IMR-90 (cell line): ENCODE measurements around the gene ZCCHC7. TPM values are rescaled to one million over a fixed set of nuclear protein-coding genes. Genes with fewer than 3 reads are reported as not detected.

Experiments
- ATAC-seq: fragments of 200-7000 bp; cut with Tn5 transposase; 2 replicates; pipeline ENCODE4 v1.9.1; 2020; ENCODE audit warnings: low read depth, mild to moderate bottlenecking, moderate library complexity
- BruUV-seq: library from RNA; stranded (reverse); fragments of 400-500 nt; replicated peaks from 2 replicates; lab custom pipeline; 2021; lab: Mats Ljungman, UMichigan
- CTCF ChIA-PET: fragments of 300-600 bp; formaldehyde crosslinking; extraction: SDS; loops from one replicate; lab custom pipeline; 2021; ENCODE audit warnings: antibody characterized with exemption; lab: Yijun Ruan, JAX
- POLR2A ChIA-PET: fragments of 300-600 bp; sonication (Branson Sonifier 250); formaldehyde crosslinking; loops from one replicate; lab custom pipeline; 2022; ENCODE audit warnings: antibody characterized with exemption; ENCODE audit not compliant: unreplicated experiment; lab: Charles Lee
- DNase-seq: peaks from one replicate; pipeline ENCODE4 v3.0.0; 2013
- H2AFZ ChIP-seq: replicated peaks from 2 replicates; pipeline ENCODE3; 2013; ENCODE audit warnings: low read length, mild to moderate bottlenecking; ENCODE audit not compliant: poor library complexity
- H2AK5ac ChIP-seq: 2 replicates; pipeline ENCODE4 v1.6.1; 2013; ENCODE audit warnings: low read depth, low read length, inconsistent platforms
- H2AK9ac ChIP-seq: replicated peaks from 2 replicates; pipeline ENCODE3; 2013; ENCODE audit warnings: mild to moderate bottlenecking, low read depth, low read length, moderate library complexity; ENCODE audit not compliant: poor library complexity
- H2BK120ac ChIP-seq: 2 replicates; pipeline ENCODE4 v1.6.1; 2013; ENCODE audit warnings: low read depth, low read length, inconsistent platforms
- H2BK15ac ChIP-seq: 3 replicates; pipeline ENCODE4 v1.6.1; 2013; ENCODE audit warnings: low read depth, low read length, inconsistent platforms
- H2BK20ac ChIP-seq: 2 replicates; pipeline ENCODE4 v1.6.1; 2013; ENCODE audit warnings: low read depth, mild to moderate bottlenecking, inconsistent platforms, low read length, moderate library complexity
- H2BK5ac ChIP-seq: 2 replicates; pipeline ENCODE4 v1.6.1; 2013; ENCODE audit warnings: mild to moderate bottlenecking, low read depth, low read length, inconsistent platforms; ENCODE audit not compliant: poor library complexity, severe bottlenecking
- H3K14ac ChIP-seq: replicated peaks from 2 replicates; pipeline ENCODE4 v1.6.1; 2013; ENCODE audit warnings: low read depth, low read length, inconsistent platforms
- H3K18ac ChIP-seq: 2 replicates; pipeline ENCODE4 v1.6.1; 2013; ENCODE audit warnings: low read depth, low read length, control low read depth
- H3K23ac ChIP-seq: 2 replicates; pipeline ENCODE4 v1.6.1; 2013; ENCODE audit warnings: low read depth, low read length, inconsistent platforms
- H3K27ac ChIP-seq: 2 replicates; pipeline ENCODE4 v1.5.1; 2013; ENCODE audit warnings: mild to moderate bottlenecking, control low read depth, low read length; ENCODE audit not compliant: insufficient read depth
- H3K27me3 ChIP-seq: 2 replicates; pipeline ENCODE4 v1.6.1; 2013; ENCODE audit warnings: low read length; ENCODE audit not compliant: control insufficient read depth, insufficient read depth
- H3K36me3 ChIP-seq: 2 replicates; pipeline ENCODE4 v1.6.1; 2013; ENCODE audit warnings: low read length, mixed read lengths; ENCODE audit not compliant: control insufficient read depth, insufficient read depth
- H3K4ac ChIP-seq: 2 replicates; pipeline ENCODE4 v1.6.1; 2013; ENCODE audit warnings: low read depth, low read length, inconsistent platforms
- H3K4me1 ChIP-seq: 2 replicates; pipeline ENCODE4 v1.6.1; 2013; ENCODE audit warnings: low read length, mixed read lengths; ENCODE audit not compliant: control insufficient read depth, insufficient read depth
- H3K4me2 ChIP-seq: 2 replicates; pipeline ENCODE4 v1.6.1; 2013; ENCODE audit warnings: low read depth, mild to moderate bottlenecking, control low read depth, low read length, moderate library complexity
- H3K4me3 ChIP-seq: 2 replicates; pipeline ENCODE4 v1.5.1; 2013; ENCODE audit warnings: low read depth, mild to moderate bottlenecking, control low read depth, low read length, moderate library complexity; ENCODE audit not compliant: insufficient read depth
- H3K56ac ChIP-seq: 2 replicates; pipeline ENCODE4 v1.6.1; 2013; ENCODE audit warnings: low read length, inconsistent platforms; ENCODE audit not compliant: insufficient read depth; ENCODE audit errors: extremely low read depth
- H3K79me1 ChIP-seq, 2 experiments: 2 replicates each; pipeline ENCODE4 v1.6.1; 2013; ENCODE audit warnings: low read length in 2 of 2, inconsistent platforms in 1 of 2, low read depth in 1 of 2
- H3K9ac ChIP-seq: 2 replicates; pipeline ENCODE4 v1.6.1; 2013; ENCODE audit warnings: low read depth, low read length, control low read depth
- H3K9me1 ChIP-seq: 2 replicates; pipeline ENCODE4 v1.6.1; 2013; ENCODE audit warnings: low read length, inconsistent platforms; ENCODE audit not compliant: insufficient read depth
- H3K9me3 ChIP-seq: 2 replicates; pipeline ENCODE4 v1.6.1; 2013; ENCODE audit warnings: low read length; ENCODE audit not compliant: control insufficient read depth, insufficient read depth
- H4K20me1 ChIP-seq: 2 replicates; pipeline ENCODE4 v1.6.1; 2013; ENCODE audit warnings: low read length, inconsistent platforms; ENCODE audit not compliant: insufficient read depth
- H4K5ac ChIP-seq: 2 replicates; pipeline ENCODE4 v1.6.1; 2013; ENCODE audit warnings: mild to moderate bottlenecking, low read depth, low read length, control low read depth
- H4K8ac ChIP-seq, 2 experiments: 2 replicates each; pipeline ENCODE4 v1.6.1; 2013; ENCODE audit warnings: low read depth in 2 of 2, low read length in 2 of 2, control low read depth in 1 of 2, inconsistent platforms in 1 of 2
- H4K91ac ChIP-seq: 2 replicates; pipeline ENCODE4 v1.6.1; 2013; ENCODE audit warnings: low read depth, low read length, inconsistent platforms; ENCODE audit not compliant: insufficient read depth
- CHD1 ChIP-seq: IDR thresholded peaks from 2 replicates; pipeline ENCODE4 v1.6.1; 2012; ENCODE audit warnings: low read depth, low read length, improper control_type of control experiment
- RFX5 ChIP-seq: IDR thresholded peaks from 2 replicates; pipeline ENCODE4 v1.8.0; 2012; ENCODE audit warnings: low read depth, mild to moderate bottlenecking, low read length, moderate library complexity
- WGBS, 2 experiments: methylation state at CpG; one replicate each; pipeline versions ENCODE4 v1.1.5 to v1.1.7; 2013; ENCODE audit warnings: missing lambda C conversion rate in 2 of 2; ENCODE audit not compliant: insufficient read length in 1 of 2; ENCODE audit errors: extremely low coverage in 2 of 2; 5-methylcytosine and 5-hydroxymethylcytosine counted together
- dilution Hi-C: fragments of 300-500 bp; cut with HindIII; formaldehyde crosslinking; loops from one replicate; pipeline ENCODE4 v1.14.3; 2018; ENCODE audit warnings: low sequenced_read_pairs; ENCODE audit not compliant: unreplicated experiment
- in situ Hi-C: fragments of 300-500 bp; cut with MboI; formaldehyde crosslinking; loops from 3 replicates; pipeline ENCODE4 v1.14.3; 2019; ENCODE audit warnings: low sequenced_read_pairs, inconsistent platforms, mixed read lengths
- intact Hi-C: fragments of 100-400 bp; cut with micrococcal nuclease; formaldehyde crosslinking; loops from 2 replicates; pipeline ENCODE4 v1.10.0; 2022
- polyA plus RNA-seq, 3 experiments: library from polyadenylated mRNA; depleted of rRNA; stranded (reverse); fragments of >200 nt; gene quantifications; 2 replicates each; pipeline ENCODE4 v1.2.3, GENCODE V29; 2012; ENCODE audit warnings: low replicate concordance in 1 of 3
- total RNA-seq: library from RNA; depleted of rRNA; stranded (reverse); fragments of >200 nt; gene quantifications from 2 replicates; pipeline ENCODE4 v1.2.3, GENCODE V29; 2012
- TF ChIP-seq, protein P1 (sequence below): fragments of 150-350 bp; IDR thresholded peaks from 2 replicates; pipeline ENCODE4 v1.6.1; 2017; ENCODE audit warnings: mild to moderate bottlenecking, antibody characterized with exemption, low read length, low read depth

The ZCCHC7 gene
- total and polyA plus RNA-seq, 2 of the 4 experiments (the other 2 are of a cell fraction) = 13.6 to 28.7 TPM

- in situ Hi-C loops = no loop called here
- Histone ChIP-seq H3K18ac (no peak overlapping the region), H3K4me2 (no peak overlapping the region), H2BK120ac (no peak overlapping the region), H3K9me1 (no peaks in the 10 kb centered on the region), H3K27ac (no peak overlapping the region), H4K91ac (no peak overlapping the region), H3K36me3 (no peaks in the 10 kb centered on the region), H3K4me1 (no peaks in the 10 kb centered on the region), H4K5ac (no peak overlapping the region), H3K9me3 (no peaks in the 10 kb centered on the region), H3K56ac (no peak overlapping the region), H2BK20ac (no peak overlapping the region), H4K8ac (no peak overlapping the region), H3K23ac (no peak overlapping the region), H2AK5ac (no peak overlapping the region), H2BK15ac (no peak overlapping the region), H2AK9ac (no peak overlapping the region), H3K4me3 (no peak overlapping the region), H3K79me1 (no peaks in the 10 kb centered on the region), H2AFZ (no peak overlapping the region), H3K4ac (no peak overlapping the region), H3K27me3 (no peaks in the 10 kb centered on the region; the same call in 1 of the 2 replicates), H4K20me1 (no peaks in the 10 kb centered on the region), H3K14ac (no peak overlapping the region), H3K9ac (no peak overlapping the region), H2BK5ac (no peak overlapping the region)
- 83% methylated on average over 4 of the region's 4 CpGs; no CpG with 5 or more reads in 1 of the 2 experiments for WGBS, 2 experiments
- ChIA-PET POLR2A (no interaction called here), CTCF (no interaction called here)
- DNase-seq (no peak), ATAC-seq (no peak)
- dilution Hi-C loops = no loop called here
- intact Hi-C loops = no loop called here
- BruUV-seq = no TSS peak
- TF ChIP-seq RFX5 (no peak), CHD1 (no peak)
- TF ChIP-seq, protein P1, sequence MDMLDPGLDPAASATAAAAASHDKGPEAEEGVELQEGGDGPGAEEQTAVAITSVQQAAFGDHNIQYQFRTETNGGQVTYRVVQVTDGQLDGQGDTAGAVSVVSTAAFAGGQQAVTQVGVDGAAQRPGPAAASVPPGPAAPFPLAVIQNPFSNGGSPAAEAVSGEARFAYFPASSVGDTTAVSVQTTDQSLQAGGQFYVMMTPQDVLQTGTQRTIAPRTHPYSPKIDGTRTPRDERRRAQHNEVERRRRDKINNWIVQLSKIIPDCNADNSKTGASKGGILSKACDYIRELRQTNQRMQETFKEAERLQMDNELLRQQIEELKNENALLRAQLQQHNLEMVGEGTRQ = no peak
Measured at GRCh38 chr9:37362430-37362829, 242.1 kb downstream of the ZCCHC7 start.
